A673 (cell line): ENCODE measurements around the gene SLIT3.

Experiments
- CTCF ChIP-seq: fragments of 300-800, 200-600 bp; sonication (generic); conservative IDR thresholded peaks from 2 replicates; pipeline ENCODE4 v1.5.1; 2017; ENCODE audit warnings: low read depth, mild to moderate bottlenecking, antibody characterized with exemption, low read length, moderate library complexity, mixed read lengths
- EZH2 ChIP-seq: fragments of 200-600 bp; sonication (generic); IDR thresholded peaks from 2 replicates; pipeline ENCODE4 v1.6.1; 2017; ENCODE audit warnings: borderline replicate concordance, low read depth, mild to moderate bottlenecking, mixed read lengths, antibody characterized with exemption, low read length; ENCODE audit not compliant: poor library complexity, severe bottlenecking

- TF ChIP-seq CTCF (no peak), EZH2 (no peak)
These were observed 456.0 kb downstream of the SLIT3 start for GRCh38 chr5:168844922-168845296.
